SK-N-MC (cell line): ENCODE measurements around the gene RAB24.

Source experiments
- DNase-seq: peaks from one replicate; pipeline ENCODE4 v3.0.0-alpha.2; 2011; ENCODE audit warnings: low read depth, low spot score
- H3K27ac ChIP-seq: fragments of 200-600 bp; sonication (generic); 2 replicates; pipeline ENCODE4 v1.5.1; 2016; ENCODE audit warnings: mixed run types
- H3K36me3 ChIP-seq: fragments of 200-600 bp; sonication (generic); 2 replicates; pipeline ENCODE4 v1.6.1; 2017; ENCODE audit warnings: antibody characterized with exemption, low read length, mixed read lengths; ENCODE audit not compliant: insufficient read depth
- H3K4me3 ChIP-seq: fragments of 200-600 bp; sonication (generic); 2 replicates; pipeline ENCODE4 v1.5.1; 2016
- H3K9ac ChIP-seq: fragments of 200-600 bp; sonication (generic); 2 replicates; pipeline ENCODE4 v1.8.0; 2017; ENCODE audit warnings: mixed run types, mixed read lengths; ENCODE audit not compliant: insufficient read length
- H3K9me3 ChIP-seq: fragments of 200-600 bp; sonication (generic); 2 replicates; pipeline ENCODE4 v1.6.1; 2017; ENCODE audit warnings: low read depth, mild to moderate bottlenecking, antibody characterized with exemption, low read length, moderate library complexity, mixed read lengths
- EZH2 ChIP-seq: fragments of 200-600 bp; sonication (generic); IDR thresholded peaks from one replicate; pipeline ENCODE4 v1.6.1; 2017; ENCODE audit warnings: antibody characterized with exemption
- FOXP2 ChIP-seq: optimal IDR thresholded peaks from 2 replicates; pipeline ENCODE3; 2011; ENCODE audit warnings: mild to moderate bottlenecking, moderate library complexity; ENCODE audit not compliant: insufficient read depth; ENCODE audit errors: extremely low read length, control extremely low read depth
- POLR2AphosphoS5 ChIP-seq: IDR thresholded peaks from 2 replicates; pipeline ENCODE4 v1.6.1; 2012; ENCODE audit warnings: mild to moderate bottlenecking, low read depth, low read length, borderline replicate concordance

RAB24 gene

GRCh38 chr5:177291735-177292134, 11.8 kb downstream of the RAB24 start:
- TF ChIP-seq EZH2 (no peak), FOXP2 (no peak), POLR2AphosphoS5 (no peak)
- Histone ChIP-seq H3K36me3 (peaks cover 57% of the 10 kb centered on the region), H3K9ac (no peak overlapping the region), H3K4me3 (no peak overlapping the region), H3K27ac (no peak overlapping the region), H3K9me3 (no peaks in the 10 kb centered on the region)
- no peak for DNase-seq

DNA sequence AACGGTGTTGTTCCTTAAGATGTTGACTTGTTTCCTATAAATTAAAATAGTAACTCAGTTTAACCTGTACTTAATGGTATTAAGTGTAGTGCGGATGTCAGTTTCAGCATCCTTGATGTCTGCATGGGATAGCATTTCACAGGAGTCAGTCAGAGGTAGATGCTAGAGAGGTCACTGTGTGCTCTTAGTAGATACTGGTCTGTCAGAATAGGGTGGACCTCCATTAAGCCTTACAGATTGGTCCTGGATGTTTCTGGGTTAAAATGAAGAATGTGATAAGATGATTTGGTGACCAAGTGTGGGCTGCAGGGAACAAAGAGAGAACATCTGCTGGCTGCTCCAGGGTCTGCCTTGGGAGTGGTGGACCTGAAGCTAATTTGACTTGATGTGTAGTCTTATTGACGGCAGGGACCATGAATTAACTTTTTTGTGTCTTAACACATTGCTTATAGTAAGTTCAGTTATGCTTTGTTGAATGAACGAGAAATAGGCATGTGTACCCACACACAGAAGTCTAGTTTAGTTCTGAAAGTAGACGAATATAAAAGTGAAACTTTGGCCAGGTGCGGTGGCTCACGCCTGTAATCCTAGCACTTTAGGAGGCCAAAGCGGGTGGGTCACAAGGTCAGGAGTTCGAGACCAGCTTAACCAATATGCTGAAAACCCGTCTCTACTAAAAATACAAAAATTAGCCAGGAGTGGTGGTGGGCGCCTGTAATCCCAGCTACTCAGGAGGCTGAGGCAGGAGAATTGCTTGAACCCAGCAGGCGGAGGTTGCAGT, 12.5 kb downstream of the RAB24 start:
- Histone ChIP-seq H3K36me3 (peaks cover 57% of the 10 kb centered on the region), H3K4me3 (no peak overlapping the region), H3K9me3 (no peaks in the 10 kb centered on the region), H3K27ac (no peak overlapping the region), H3K9ac (no peak overlapping the region)
- TF ChIP-seq POLR2AphosphoS5: no peak
- TF ChIP-seq FOXP2: no peak
- TF ChIP-seq EZH2: no peak
- no peak for DNase-seq

DNA sequence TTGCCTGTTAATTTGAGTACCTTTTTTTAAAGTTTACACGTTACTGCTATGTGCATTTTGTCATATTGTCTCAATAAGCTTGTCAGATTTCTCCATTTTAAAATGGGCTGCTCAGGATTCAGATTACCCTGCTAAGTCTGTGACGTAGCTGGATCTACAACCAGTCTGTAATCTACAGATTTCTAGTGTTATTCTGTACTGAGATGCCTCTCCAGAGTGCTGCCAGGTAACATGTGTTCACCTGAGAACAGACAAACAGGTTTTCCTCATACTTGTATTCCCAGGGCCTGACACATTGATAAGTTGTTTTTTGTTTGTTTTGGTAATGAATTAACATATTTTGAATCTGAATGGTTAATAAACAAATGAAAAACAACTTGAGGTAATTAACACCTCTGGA, 15.3 kb downstream of the RAB24 start:
- H3K36me3 ChIP-seq: peaks cover 54% of the 10 kb centered on the region
- TF ChIP-seq EZH2: no peak
- TF ChIP-seq FOXP2: no peak
- no peak for TF ChIP-seq POLR2AphosphoS5
- H3K9ac ChIP-seq: no peak overlapping the region
- H3K9me3 ChIP-seq: no peaks in the 10 kb centered on the region
- H3K4me3 ChIP-seq: no peak overlapping the region
- DNase-seq: no peak
- H3K27ac ChIP-seq: no peak overlapping the region

DNA sequence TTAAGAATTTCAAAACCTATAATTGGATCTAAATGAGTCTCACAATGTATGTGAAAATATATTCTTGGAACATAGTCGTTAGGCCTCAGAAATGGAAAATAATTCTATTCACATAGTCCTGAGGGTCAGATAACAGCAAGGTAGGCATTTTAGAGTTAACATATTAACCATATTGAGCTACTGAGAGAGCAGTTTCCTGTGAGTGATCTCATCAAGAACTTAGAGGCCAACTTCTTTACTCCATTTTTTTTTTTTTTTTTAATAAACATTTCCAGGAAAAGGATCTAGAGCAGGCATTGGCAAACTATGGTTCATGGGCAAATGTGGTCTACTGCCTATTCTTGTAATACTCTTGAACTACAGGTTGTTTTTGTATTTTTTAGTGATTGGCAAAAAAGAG, 26.6 kb downstream of the RAB24 start:
- peaks cover 42% of the 10 kb centered on the region for H3K36me3 ChIP-seq
- no peak overlapping the region for H3K9ac ChIP-seq
- no peak overlapping the region for H3K27ac ChIP-seq
- no peaks in the 10 kb centered on the region for H3K9me3 ChIP-seq
- H3K4me3 ChIP-seq: no peak overlapping the region
- TF ChIP-seq FOXP2: no peak
- no peak for TF ChIP-seq EZH2
- no peak for TF ChIP-seq POLR2AphosphoS5
- no peak for DNase-seq

GRCh38 chr5:177275883-177276282, 27.6 kb downstream of the RAB24 start:
- TF ChIP-seq POLR2AphosphoS5 (no peak), EZH2 (no peak), FOXP2 (no peak)
- H3K9ac ChIP-seq: no peak overlapping the region
- no peak overlapping the region for H3K27ac ChIP-seq
- no peak for DNase-seq
- no peak overlapping the region for H3K4me3 ChIP-seq
- H3K36me3 ChIP-seq: peaks cover 45% of the 10 kb centered on the region
- H3K9me3 ChIP-seq: no peaks in the 10 kb centered on the region

DNA sequence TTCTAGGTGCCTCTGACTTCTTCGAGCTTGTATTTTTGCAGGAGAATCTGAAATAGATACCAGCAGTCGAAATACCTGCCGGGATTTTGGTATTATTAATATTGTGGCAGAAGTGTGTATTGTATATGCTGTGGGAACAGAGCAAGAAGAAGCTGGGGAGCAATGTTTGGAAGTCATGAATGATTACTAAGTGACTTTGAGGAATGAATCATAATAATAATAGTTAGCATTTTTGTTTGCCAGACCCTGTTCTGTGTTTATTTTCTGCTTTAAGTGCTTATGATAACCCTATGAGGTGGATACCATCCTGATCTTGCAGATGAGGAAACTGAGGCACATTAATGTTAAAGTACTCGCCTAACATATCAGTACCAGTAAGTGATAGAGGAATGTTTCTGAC, 32.4 kb downstream of the RAB24 start:
- H3K9ac ChIP-seq: no peak overlapping the region
- H3K36me3 ChIP-seq: peaks cover 57% of the 10 kb centered on the region
- H3K4me3 ChIP-seq: no peak overlapping the region
- TF ChIP-seq FOXP2: no peak
- no peak for TF ChIP-seq POLR2AphosphoS5
- TF ChIP-seq EZH2: no peak
- no peaks in the 10 kb centered on the region for H3K9me3 ChIP-seq
- DNase-seq: no peak
- H3K27ac ChIP-seq: no peak overlapping the region

- H3K9ac ChIP-seq: no peak overlapping the region
- H3K9me3 ChIP-seq: no peaks in the 10 kb centered on the region
- H3K4me3 ChIP-seq: no peak overlapping the region
- H3K27ac ChIP-seq: no peak overlapping the region
- TF ChIP-seq FOXP2 (no peak), EZH2 (no peak), POLR2AphosphoS5 (no peak)
- no peak for DNase-seq
- peaks cover 57% of the 10 kb centered on the region for H3K36me3 ChIP-seq
These were observed 32.9 kb downstream of the RAB24 start for GRCh38 chr5:177270653-177271052.

GRCh38 chr5:177269976-177270375, 33.5 kb downstream of the RAB24 start:
- Histone ChIP-seq H3K9ac (no peak overlapping the region), H3K27ac (no peak overlapping the region), H3K36me3 (peaks cover 54% of the 10 kb centered on the region), H3K9me3 (no peaks in the 10 kb centered on the region), H3K4me3 (no peak overlapping the region)
- DNase-seq: no peak
- TF ChIP-seq POLR2AphosphoS5 (no peak), FOXP2 (no peak), EZH2 (no peak)
